ENCODE results near the gene SLC2A13. TPM values are rescaled to one million over a fixed set of nuclear protein-coding genes. Genes with fewer than 3 reads are reported as not detected.

SLC2A13 gene
- 10 to 100 TPM; 10.3 to 12.9 TPM for total RNA-seq
- polyA plus RNA-seq (2013, experiment 1 of 2) = 6.8 TPM
- 5.5 TPM for polyA plus RNA-seq (2013, experiment 2 of 2)
- long read RNA-seq, experiment 1, partial matches to known transcripts = 0 of 2 reads
- long read RNA-seq, experiment 1, other reads (novel, unspliced or antisense) = 2 of 2 reads
- long read RNA-seq, experiment 2, full-length matches to known transcripts = 6 of 19 reads
- long read RNA-seq, experiment 2, partial matches to known transcripts = 3 of 19 reads
- long read RNA-seq, experiment 2, other reads (novel, unspliced or antisense) = 10 of 19 reads
- long read RNA-seq, experiment 3, full-length matches to known transcripts = 1 of 5 reads
- long read RNA-seq, experiment 3, partial matches to known transcripts = 1 of 5 reads
- long read RNA-seq, experiment 3, other reads (novel, unspliced or antisense) = 3 of 5 reads
- long read RNA-seq, experiment 4, partial matches to known transcripts = 0 of 1 reads
- long read RNA-seq, experiment 4, other reads (novel, unspliced or antisense) = 1 of 1 reads

GRCh38 chr12:40105515-40106201 is at the start of gene SLC2A13:
Gene SLC2A13 (minus strand): TSS chr12:40106081. CDS start chr12:40105808, 273 bp downstream.
- H3K4me1 Mint-ChIP-seq = peaks cover 44% of the 10 kb centered on the region
- H3K9me3 Mint-ChIP-seq = no peaks in the 10 kb centered on the region
- Histone ChIP-seq H3K27me3 (ENCODE audit: control insufficient read depth, insufficient read depth, low read length, poor library complexity, severe bottlenecking) (peaks cover 8% of the 10 kb centered on the region), H3K4me1 (ENCODE audit: control insufficient read depth, insufficient read depth, low read length) (no peaks in the 10 kb centered on the region), H3K9me3 (ENCODE audit: control insufficient read depth, low read length) (no peaks in the 10 kb centered on the region), H3K9ac (ENCODE audit: extremely low read depth, low read length, poor library complexity, severe bottlenecking) (peak within 1 kb of the TSS; percentile 48), H3K27ac (ENCODE audit: low read depth, low read length) (peak within 1 kb of the TSS; percentile 33), H3K36me3 (ENCODE audit: control insufficient read depth, insufficient read depth, low read length) (no peaks in the 10 kb centered on the region), H3K4me3 (ENCODE audit: low read length) (peak within 1 kb of the TSS; percentile 79)
- peaks cover 11% of the 10 kb centered on the region for H3K27me3 Mint-ChIP-seq (ENCODE audit: insufficient read depth)
- no peaks in the 10 kb centered on the region for H3K36me3 Mint-ChIP-seq (ENCODE audit: low read depth)
- 0% methylated on average over 7 to 97 of the region's 97 CpGs for WGBS, 2 experiments (ENCODE audit: insufficient coverage in 1 of 2, insufficient read length in 1 of 2)
- H3K4me3 Mint-ChIP-seq = peak within 1 kb of the TSS; percentile 61
- peak; percentile 94 for DNase-seq
- peak; percentile 4 for TF ChIP-seq CTCF (conservative IDR thresholded peaks at IDR 0.05)
- H3K27ac Mint-ChIP-seq = no peak within 1 kb of the TSS

GRCh38 chr12:40154381-40154780 is 48.5 kb upstream of the SLC2A13 start:
- Histone ChIP-seq H3K9ac (ENCODE audit: extremely low read depth, low read length, poor library complexity, severe bottlenecking) (no peak overlapping the region), H3K36me3 (ENCODE audit: control insufficient read depth, insufficient read depth, low read length) (no peaks in the 10 kb centered on the region), H3K4me3 (ENCODE audit: low read length) (no peak overlapping the region), H3K27ac (ENCODE audit: low read depth, low read length) (no peak overlapping the region), H3K27me3 (ENCODE audit: control insufficient read depth, insufficient read depth, low read length, poor library complexity, severe bottlenecking) (no peaks in the 10 kb centered on the region), H3K4me1 (ENCODE audit: control insufficient read depth, insufficient read depth, low read length) (no peaks in the 10 kb centered on the region), H3K9me3 (ENCODE audit: control insufficient read depth, low read length) (no peaks in the 10 kb centered on the region)
- WGBS, 2 experiments (ENCODE audit: insufficient coverage in 1 of 2, insufficient read length in 1 of 2) = 93 to 95% methylated on average over 4 of the region's 4 CpGs
- H3K4me1 Mint-ChIP-seq = no peaks in the 10 kb centered on the region
- H3K9me3 Mint-ChIP-seq = peaks cover 5% of the 10 kb centered on the region
- H3K27ac Mint-ChIP-seq = no peak overlapping the region
- no peak for TF ChIP-seq CTCF (conservative IDR thresholded peaks at IDR 0.05)
- DNase-seq = no peak
- no peak overlapping the region for H3K4me3 Mint-ChIP-seq
- no peaks in the 10 kb centered on the region for H3K36me3 Mint-ChIP-seq (ENCODE audit: low read depth)
- no peaks in the 10 kb centered on the region for H3K27me3 Mint-ChIP-seq (ENCODE audit: insufficient read depth)

- Mint-ChIP-seq H3K9me3 (no peaks in the 10 kb centered on the region), H3K27me3 (ENCODE audit: insufficient read depth) (no peaks in the 10 kb centered on the region), H3K36me3 (ENCODE audit: low read depth) (no peaks in the 10 kb centered on the region), H3K27ac (no peak overlapping the region), H3K4me3 (no peak overlapping the region), H3K4me1 (no peaks in the 10 kb centered on the region)
- Histone ChIP-seq H3K9me3 (ENCODE audit: control insufficient read depth, low read length) (no peaks in the 10 kb centered on the region), H3K9ac (ENCODE audit: extremely low read depth, low read length, poor library complexity, severe bottlenecking) (no peak overlapping the region), H3K4me1 (ENCODE audit: control insufficient read depth, insufficient read depth, low read length) (no peaks in the 10 kb centered on the region), H3K36me3 (ENCODE audit: control insufficient read depth, insufficient read depth, low read length) (no peaks in the 10 kb centered on the region), H3K27me3 (ENCODE audit: control insufficient read depth, insufficient read depth, low read length, poor library complexity, severe bottlenecking) (no peaks in the 10 kb centered on the region), H3K4me3 (ENCODE audit: low read length) (no peak overlapping the region), H3K27ac (ENCODE audit: low read depth, low read length) (no peak overlapping the region)
- DNase-seq = no peak
- TF ChIP-seq CTCF (conservative IDR thresholded peaks at IDR 0.05) = no peak
These were observed 47.6 kb upstream of the SLC2A13 start for GRCh38 chr12:40153432-40153831.
